ENCODE measurements around the gene LETM1. TPM values are rescaled to one million over a fixed set of nuclear protein-coding genes. Genes with fewer than 3 reads are reported as not detected.

The LETM1 gene
- total and polyA plus RNA-seq, 2 of the 13 experiments (the other 11 are each of a cell fraction or from before 2014, with no cell fraction given) = 9.7 to 41.6 TPM

DNA sequence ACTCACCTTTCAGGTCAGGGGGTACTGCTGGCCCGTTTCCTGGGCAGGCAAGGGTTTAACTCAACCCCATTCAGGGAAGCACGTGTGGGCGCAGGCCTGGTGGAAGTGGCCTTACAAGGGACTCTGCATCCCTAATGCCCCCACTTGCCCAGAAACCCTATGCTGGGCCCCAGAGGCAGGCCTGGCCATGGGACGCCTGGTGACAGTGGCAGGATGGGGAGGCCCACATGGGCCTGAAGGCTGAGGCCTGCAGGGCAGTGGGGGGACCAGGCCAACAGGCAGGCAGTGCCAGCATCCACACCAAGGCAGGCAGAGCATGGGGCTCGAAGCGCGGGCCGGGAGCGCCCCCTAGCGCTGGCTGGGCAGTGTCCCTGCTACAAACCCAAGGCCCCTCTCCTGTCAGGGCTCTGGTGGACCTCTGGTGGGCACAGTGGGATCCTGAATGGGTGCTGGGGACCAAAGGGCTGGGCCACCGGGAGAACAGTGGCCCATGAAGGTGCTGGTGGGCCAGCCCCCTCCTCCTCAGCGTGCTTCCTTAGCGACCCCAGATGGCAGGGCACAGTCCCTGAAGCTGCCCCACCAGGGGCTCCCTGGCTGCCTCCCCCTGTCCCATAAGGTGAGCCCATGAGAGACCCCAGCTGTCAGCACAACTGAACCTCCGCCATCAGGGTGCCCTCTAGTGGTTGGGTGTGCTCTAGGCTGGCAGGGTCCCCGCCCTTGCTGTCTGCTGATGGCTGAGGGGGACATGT is 46.0 kb downstream of the LETM1 start (continued):
- TF ChIP-seq ARHGAP35 (CRISPR knock-in tag; IDR thresholded peaks at IDR 0.05; ENCODE audit: borderline replicate concordance) = no peak
- TF ChIP-seq, protein P1, sequence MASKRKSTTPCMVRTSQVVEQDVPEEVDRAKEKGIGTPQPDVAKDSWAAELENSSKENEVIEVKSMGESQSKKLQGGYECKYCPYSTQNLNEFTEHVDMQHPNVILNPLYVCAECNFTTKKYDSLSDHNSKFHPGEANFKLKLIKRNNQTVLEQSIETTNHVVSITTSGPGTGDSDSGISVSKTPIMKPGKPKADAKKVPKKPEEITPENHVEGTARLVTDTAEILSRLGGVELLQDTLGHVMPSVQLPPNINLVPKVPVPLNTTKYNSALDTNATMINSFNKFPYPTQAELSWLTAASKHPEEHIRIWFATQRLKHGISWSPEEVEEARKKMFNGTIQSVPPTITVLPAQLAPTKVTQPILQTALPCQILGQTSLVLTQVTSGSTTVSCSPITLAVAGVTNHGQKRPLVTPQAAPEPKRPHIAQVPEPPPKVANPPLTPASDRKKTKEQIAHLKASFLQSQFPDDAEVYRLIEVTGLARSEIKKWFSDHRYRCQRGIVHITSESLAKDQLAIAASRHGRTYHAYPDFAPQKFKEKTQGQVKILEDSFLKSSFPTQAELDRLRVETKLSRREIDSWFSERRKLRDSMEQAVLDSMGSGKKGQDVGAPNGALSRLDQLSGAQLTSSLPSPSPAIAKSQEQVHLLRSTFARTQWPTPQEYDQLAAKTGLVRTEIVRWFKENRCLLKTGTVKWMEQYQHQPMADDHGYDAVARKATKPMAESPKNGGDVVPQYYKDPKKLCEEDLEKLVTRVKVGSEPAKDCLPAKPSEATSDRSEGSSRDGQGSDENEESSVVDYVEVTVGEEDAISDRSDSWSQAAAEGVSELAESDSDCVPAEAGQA (IDR thresholded peaks at IDR 0.05; ENCODE audit: low read depth) = no peak
- TF ChIP-seq, protein P1 (CRISPR knock-in tag; IDR thresholded peaks at IDR 0.05; ENCODE audit: borderline replicate concordance) = no peak
- no peak for TF ChIP-seq CCDC6 (CRISPR knock-in tag; IDR thresholded peaks at IDR 0.05)
- TF ChIP-seq, protein P2, sequence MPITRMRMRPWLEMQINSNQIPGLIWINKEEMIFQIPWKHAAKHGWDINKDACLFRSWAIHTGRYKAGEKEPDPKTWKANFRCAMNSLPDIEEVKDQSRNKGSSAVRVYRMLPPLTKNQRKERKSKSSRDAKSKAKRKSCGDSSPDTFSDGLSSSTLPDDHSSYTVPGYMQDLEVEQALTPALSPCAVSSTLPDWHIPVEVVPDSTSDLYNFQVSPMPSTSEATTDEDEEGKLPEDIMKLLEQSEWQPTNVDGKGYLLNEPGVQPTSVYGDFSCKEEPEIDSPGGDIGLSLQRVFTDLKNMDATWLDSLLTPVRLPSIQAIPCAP (CRISPR knock-in tag; IDR thresholded peaks at IDR 0.05; ENCODE audit: low read depth) = no peak
- peak; percentile 67; the same call in 1 of the 2 replicates for TF ChIP-seq ZNF230 (CRISPR knock-in tag; IDR thresholded peaks at IDR 0.05)
- peak; percentile 91 for TF ChIP-seq ZC3H13 (CRISPR knock-in tag; IDR thresholded peaks at IDR 0.05)
- TF ChIP-seq ZNF816 (CRISPR knock-in tag; IDR thresholded peaks at IDR 0.05; ENCODE audit: borderline replicate concordance) = no peak
- TF ChIP-seq ZNF101 (CRISPR knock-in tag; IDR thresholded peaks at IDR 0.05; ENCODE audit: borderline replicate concordance, low read depth) = no peak
- TF ChIP-seq, protein P3, sequence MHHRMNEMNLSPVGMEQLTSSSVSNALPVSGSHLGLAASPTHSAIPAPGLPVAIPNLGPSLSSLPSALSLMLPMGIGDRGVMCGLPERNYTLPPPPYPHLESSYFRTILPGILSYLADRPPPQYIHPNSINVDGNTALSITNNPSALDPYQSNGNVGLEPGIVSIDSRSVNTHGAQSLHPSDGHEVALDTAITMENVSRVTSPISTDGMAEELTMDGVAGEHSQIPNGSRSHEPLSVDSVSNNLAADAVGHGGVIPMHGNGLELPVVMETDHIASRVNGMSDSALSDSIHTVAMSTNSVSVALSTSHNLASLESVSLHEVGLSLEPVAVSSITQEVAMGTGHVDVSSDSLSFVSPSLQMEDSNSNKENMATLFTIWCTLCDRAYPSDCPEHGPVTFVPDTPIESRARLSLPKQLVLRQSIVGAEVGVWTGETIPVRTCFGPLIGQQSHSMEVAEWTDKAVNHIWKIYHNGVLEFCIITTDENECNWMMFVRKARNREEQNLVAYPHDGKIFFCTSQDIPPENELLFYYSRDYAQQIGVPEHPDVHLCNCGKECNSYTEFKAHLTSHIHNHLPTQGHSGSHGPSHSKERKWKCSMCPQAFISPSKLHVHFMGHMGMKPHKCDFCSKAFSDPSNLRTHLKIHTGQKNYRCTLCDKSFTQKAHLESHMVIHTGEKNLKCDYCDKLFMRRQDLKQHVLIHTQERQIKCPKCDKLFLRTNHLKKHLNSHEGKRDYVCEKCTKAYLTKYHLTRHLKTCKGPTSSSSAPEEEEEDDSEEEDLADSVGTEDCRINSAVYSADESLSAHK (CRISPR knock-in tag; IDR thresholded peaks at IDR 0.05; ENCODE audit: borderline replicate concordance) = no peak
- TF ChIP-seq ZFP82 (CRISPR knock-in tag; IDR thresholded peaks at IDR 0.05; ENCODE audit: borderline replicate concordance) = no peak
- peak; percentile 33 for TF ChIP-seq POLR2G (IDR thresholded peaks at IDR 0.05; ENCODE audit: low read depth, low read length)
- TF ChIP-seq MLLT10 (CRISPR knock-in tag; IDR thresholded peaks at IDR 0.05) = no peak
- TF ChIP-seq, protein P4, sequence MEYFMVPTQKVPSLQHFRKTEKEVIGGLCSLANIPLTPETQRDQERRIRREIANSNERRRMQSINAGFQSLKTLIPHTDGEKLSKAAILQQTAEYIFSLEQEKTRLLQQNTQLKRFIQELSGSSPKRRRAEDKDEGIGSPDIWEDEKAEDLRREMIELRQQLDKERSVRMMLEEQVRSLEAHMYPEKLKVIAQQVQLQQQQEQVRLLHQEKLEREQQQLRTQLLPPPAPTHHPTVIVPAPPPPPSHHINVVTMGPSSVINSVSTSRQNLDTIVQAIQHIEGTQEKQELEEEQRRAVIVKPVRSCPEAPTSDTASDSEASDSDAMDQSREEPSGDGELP (IDR thresholded peaks at IDR 0.05; ENCODE audit: borderline replicate concordance, low read depth) = no peak
- TF ChIP-seq, protein P5, sequence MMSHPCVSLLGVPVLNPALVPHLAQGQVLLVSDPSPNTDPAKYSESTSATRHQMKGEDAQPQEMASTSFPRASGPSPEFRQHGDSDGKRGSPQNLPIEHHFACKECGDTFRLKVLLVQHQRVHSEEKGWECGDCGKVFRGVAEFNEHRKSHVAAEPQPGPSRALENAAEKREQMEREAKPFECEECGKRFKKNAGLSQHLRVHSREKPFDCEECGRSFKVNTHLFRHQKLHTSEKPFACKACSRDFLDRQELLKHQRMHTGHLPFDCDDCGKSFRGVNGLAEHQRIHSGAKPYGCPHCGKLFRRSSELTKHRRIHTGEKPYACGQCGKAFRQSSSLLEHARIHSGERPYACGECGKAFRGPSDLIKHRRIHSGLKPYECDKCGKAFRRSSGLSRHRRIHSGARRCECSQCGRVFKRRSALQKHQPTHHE (CRISPR knock-in tag; IDR thresholded peaks at IDR 0.05; ENCODE audit: borderline replicate concordance) = no peak
- no peak for TF ChIP-seq CC2D1A (CRISPR knock-in tag; IDR thresholded peaks at IDR 0.05)
